Skeletal muscle satellite cell (primary cell): Measurements from ENCODE around the gene DEFB132. TPM values are rescaled to one million over a fixed set of nuclear protein-coding genes. Genes with fewer than 3 reads are reported as not detected.
"Not testable (repeated sequence)": the region's sequence is repeated elsewhere in the genome, so short reads cannot be mapped to it uniquely, and the experiment has no call there.

Experiments used
- H3K27me3 ChIP-seq: 2 replicates; pipeline ENCODE4 v1.7.0; 2013; ENCODE audit warnings: low read length; ENCODE audit not compliant: control insufficient read depth, insufficient read depth
- H3K36me3 ChIP-seq: 2 replicates; pipeline ENCODE4 v1.7.0; 2013; ENCODE audit warnings: mild to moderate bottlenecking, control low read depth, low read length; ENCODE audit not compliant: insufficient read depth
- H3K4me1 ChIP-seq: 2 replicates; pipeline ENCODE4 v1.7.0; 2013; ENCODE audit warnings: low read length; ENCODE audit not compliant: control insufficient read depth, insufficient read depth
- H3K4me2 ChIP-seq: 2 replicates; pipeline ENCODE4 v1.7.0; 2013; ENCODE audit warnings: mild to moderate bottlenecking, low read length
- H3K4me3 ChIP-seq: 2 replicates; pipeline ENCODE4 v1.7.0; 2013; ENCODE audit warnings: low read length
- H3K9ac ChIP-seq: 2 replicates; pipeline ENCODE4 v1.7.0; 2013; ENCODE audit warnings: mild to moderate bottlenecking, low read depth, low read length, moderate library complexity
- H3K9me3 ChIP-seq: replicated peaks from 2 replicates; pipeline ENCODE4 v1.7.0; 2013; ENCODE audit warnings: mild to moderate bottlenecking, control low read depth, low read length
- total RNA-seq: library from RNA; depleted of rRNA; stranded (reverse); fragments of >200 nt; gene quantifications from 2 replicates; pipeline ENCODE4 v1.2.3, GENCODE V29; 2012; rRNA removed

Gene DEFB132
- total RNA-seq = not detected in 2 replicates

- no peaks in the 10 kb centered on the region for H3K9me3 ChIP-seq
- no peak within 1 kb of the TSS for H3K4me3 ChIP-seq
- H3K27me3 ChIP-seq = peaks cover 41% of the 10 kb centered on the region
- no peaks in the 10 kb centered on the region for H3K4me1 ChIP-seq
- H3K9ac ChIP-seq = no peak within 1 kb of the TSS
- no peaks in the 10 kb centered on the region for H3K36me3 ChIP-seq
- no peak within 1 kb of the TSS for H3K4me2 ChIP-seq
Measured at GRCh38 chr20:257419-257818, at the start of gene DEFB132. Gene DEFB132, plus strand, starts transcription at chr20:257724. Its CDS starts 55 bp downstream, at chr20:257779.

GRCh38 chr20:208942-209566, 48.5 kb upstream of the DEFB132 start:
- no peaks in the 10 kb centered on the region for H3K9me3 ChIP-seq
- H3K9ac ChIP-seq = no peak overlapping the region
- peaks cover 35% of the 10 kb centered on the region for H3K27me3 ChIP-seq
- no peaks in the 10 kb centered on the region for H3K4me1 ChIP-seq
- no peaks in the 10 kb centered on the region for H3K36me3 ChIP-seq
- no peak overlapping the region for H3K4me2 ChIP-seq
- H3K4me3 ChIP-seq = no peak overlapping the region

- no peak overlapping the region for H3K4me3 ChIP-seq
- no peak overlapping the region for H3K9ac ChIP-seq
- H3K9me3 ChIP-seq = no peaks in the 10 kb centered on the region
- H3K4me1 ChIP-seq = no peaks in the 10 kb centered on the region
- H3K27me3 ChIP-seq = peaks cover 26% of the 10 kb centered on the region
- H3K36me3 ChIP-seq = no peaks in the 10 kb centered on the region
- no peak overlapping the region for H3K4me2 ChIP-seq
Measured at GRCh38 chr20:210809-211502, 46.6 kb upstream of the DEFB132 start.

GRCh38 chr20:214383-214782, 43.1 kb upstream of the DEFB132 start:
- Histone ChIP-seq H3K4me1 (no peaks in the 10 kb centered on the region), H3K4me2 (no peak overlapping the region), H3K9me3 (no peaks in the 10 kb centered on the region), H3K27me3 (peaks cover 35% of the 10 kb centered on the region), H3K36me3 (no peaks in the 10 kb centered on the region), H3K4me3 (no peak overlapping the region), H3K9ac (no peak overlapping the region)

- Histone ChIP-seq H3K4me3 (no peak overlapping the region), H3K27me3 (peaks cover 46% of the 10 kb centered on the region), H3K9me3 (no peaks in the 10 kb centered on the region), H3K9ac (no peak overlapping the region), H3K4me1 (no peaks in the 10 kb centered on the region), H3K36me3 (no peaks in the 10 kb centered on the region), H3K4me2 (no peak overlapping the region)
Measured at GRCh38 chr20:215796-216195, 41.7 kb upstream of the DEFB132 start.

- Histone ChIP-seq H3K27me3 (peaks cover 33% of the 10 kb centered on the region), H3K9me3 (no peaks in the 10 kb centered on the region), H3K4me2 (no peak overlapping the region), H3K4me1 (no peaks in the 10 kb centered on the region), H3K4me3 (no peak overlapping the region), H3K36me3 (no peaks in the 10 kb centered on the region), H3K9ac (no peak overlapping the region)
Measured at GRCh38 chr20:217266-217665, 40.3 kb upstream of the DEFB132 start.

GRCh38 chr20:219290-220115, 38.0 kb upstream of the DEFB132 start:
- H3K4me3 ChIP-seq = no peak overlapping the region
- no peak overlapping the region for H3K9ac ChIP-seq
- no peaks in the 10 kb centered on the region for H3K36me3 ChIP-seq
- H3K9me3 ChIP-seq = no peaks in the 10 kb centered on the region
- H3K4me1 ChIP-seq = no peaks in the 10 kb centered on the region
- no peak overlapping the region for H3K4me2 ChIP-seq
- H3K27me3 ChIP-seq = peaks cover 36% of the 10 kb centered on the region

GRCh38 chr20:221258-221830, 36.2 kb upstream of the DEFB132 start:
- no peaks in the 10 kb centered on the region for H3K4me1 ChIP-seq
- no peaks in the 10 kb centered on the region for H3K9me3 ChIP-seq
- H3K4me3 ChIP-seq = no peak overlapping the region
- H3K4me2 ChIP-seq = no peak overlapping the region
- H3K9ac ChIP-seq = no peak overlapping the region
- peaks cover 32% of the 10 kb centered on the region for H3K27me3 ChIP-seq
- no peaks in the 10 kb centered on the region for H3K36me3 ChIP-seq

- not testable (repeated sequence) for H3K9ac ChIP-seq, H3K9me3 ChIP-seq, H3K36me3 ChIP-seq, H3K4me3 ChIP-seq, H3K4me2 ChIP-seq, H3K4me1 ChIP-seq
- peaks cover 25% of the 10 kb centered on the region for H3K27me3 ChIP-seq
Measured at GRCh38 chr20:225879-226278, 31.6 kb upstream of the DEFB132 start.

- Histone ChIP-seq H3K9me3 (no peaks in the 10 kb centered on the region), H3K4me1 (no peaks in the 10 kb centered on the region), H3K4me2 (no peak within 1 kb of the TSS), H3K9ac (no peak within 1 kb of the TSS), H3K27me3 (peaks cover 25% of the 10 kb centered on the region), H3K36me3 (no peaks in the 10 kb centered on the region), H3K4me3 (no peak within 1 kb of the TSS)
Measured at GRCh38 chr20:226958-227357, 30.6 kb upstream of the DEFB132 start, which contains the start of gene DEFB129. Gene DEFB129, plus strand, starts transcription at chr20:227258. Its CDS starts 31 bp downstream, at chr20:227289.

- no peak overlapping the region for H3K4me2 ChIP-seq
Measured at GRCh38 chr20:227439-228105, 30.0 kb upstream of the DEFB132 start.

More at GRCh38 chr20:227439-228105, 30.0 kb upstream of the DEFB132 start:
- Histone ChIP-seq H3K9me3 (no peaks in the 10 kb centered on the region), H3K36me3 (no peaks in the 10 kb centered on the region), H3K4me1 (no peaks in the 10 kb centered on the region), H3K4me3 (no peak overlapping the region), H3K9ac (no peak overlapping the region), H3K27me3 (peaks cover 27% of the 10 kb centered on the region)
